Fibroblast of lung (primary cell): ENCODE measurements around the gene PLCH2. TPM values are rescaled to one million over a fixed set of nuclear protein-coding genes. Genes with fewer than 3 reads are reported as not detected.

Experiments used
- DNase-seq, 2 donors: peaks; one replicate each; pipeline versions ENCODE4 v3.0.0 to v3.0.0-alpha.2; 2010; ENCODE audit warnings: low read depth in 2 of 2
- H2AFZ ChIP-seq: 2 replicates; pipeline ENCODE4 v1.5.1; 2012; ENCODE audit warnings: low read length, control low read depth, inconsistent platforms
- H3K27ac ChIP-seq: 2 replicates; pipeline ENCODE4 v1.5.1; 2011; ENCODE audit warnings: low read length, control low read depth; ENCODE audit not compliant: insufficient read depth
- H3K27me3 ChIP-seq: 2 replicates; pipeline ENCODE4 v1.5.1; 2011; ENCODE audit warnings: mild to moderate bottlenecking, low read length; ENCODE audit not compliant: control insufficient read depth, insufficient read depth
- H3K36me3 ChIP-seq: 2 replicates; pipeline ENCODE4 v1.5.1; 2011; ENCODE audit warnings: low read length; ENCODE audit not compliant: control insufficient read depth, insufficient read depth
- H3K4me1 ChIP-seq: 2 replicates; pipeline ENCODE4 v1.5.1; 2011; ENCODE audit warnings: low read length; ENCODE audit not compliant: control insufficient read depth, insufficient read depth; ENCODE audit errors: extremely low read depth
- H3K4me2 ChIP-seq: 2 replicates; pipeline ENCODE4 v1.5.1; 2011; ENCODE audit warnings: low read length, control low read depth; ENCODE audit not compliant: insufficient read depth; ENCODE audit errors: extremely low read depth
- H3K4me3 ChIP-seq, 4 experiments: fragments of 200-600 bp in 1 of 4; sonication (generic) in 1 of 4; replicated peaks in 1 of 4; 2 replicates each; pipeline ENCODE4 v1.5.1; 2011 to 2016; ENCODE audit warnings: low read length in 4 of 4, low read depth in 3 of 4, mild to moderate bottlenecking in 3 of 4, control low read depth in 2 of 4, inconsistent platforms in 1 of 4, mixed read lengths in 1 of 4; ENCODE audit not compliant: insufficient read depth in 1 of 4; ENCODE audit errors: control extremely low read depth in 1 of 4
- H3K79me2 ChIP-seq: 2 replicates; pipeline ENCODE4 v1.5.1; 2012; ENCODE audit warnings: mild to moderate bottlenecking, low read length, inconsistent platforms; ENCODE audit not compliant: control insufficient read depth, insufficient read depth
- H3K9ac ChIP-seq: 2 replicates; pipeline ENCODE4 v1.5.1; 2011; ENCODE audit warnings: mild to moderate bottlenecking, low read length, control low read depth; ENCODE audit not compliant: insufficient read depth
- H3K9me3 ChIP-seq: 2 replicates; pipeline ENCODE4 v1.5.1; 2012; ENCODE audit warnings: low read depth, low read length; ENCODE audit not compliant: control insufficient read depth, insufficient read depth
- H4K20me1 ChIP-seq: 2 replicates; pipeline ENCODE4 v1.5.1; 2011; ENCODE audit warnings: low read length; ENCODE audit not compliant: control insufficient read depth, insufficient read depth; ENCODE audit errors: extremely low read depth
- EZH2 ChIP-seq: IDR thresholded peaks from 2 replicates; pipeline ENCODE4 v1.5.1; 2012; ENCODE audit warnings: low read length, control low read depth, mild to moderate bottlenecking; ENCODE audit errors: missing control alignments
- polyA plus RNA-seq, 2 donors: library from polyadenylated mRNA; depleted of rRNA in 1 of 2; stranded (reverse) in 1 of 2; unstranded in 1 of 2; fragments of >200 nt; gene quantifications; 2 replicates each; pipeline ENCODE4 v1.2.1, GENCODE V29; 2011 to 2012; ENCODE audit warnings: missing spikeins in 1 of 2
- total RNA-seq: library from RNA; depleted of rRNA; stranded (reverse); fragments of >200 nt; gene quantifications from 2 replicates; pipeline ENCODE4 v1.2.1, GENCODE V29; 2014
- TF ChIP-seq, protein P1 (sequence below), 2 donors: IDR thresholded peaks in 1 of 2; conservative IDR thresholded peaks in 1 of 2; 1 replicate in 1 of 2; 2 replicates in 1 of 2; pipeline ENCODE4 v1.5.1; 2011 to 2012; ENCODE audit warnings: low read length in 2 of 2, control low read depth in 1 of 2, inconsistent platforms in 1 of 2, low read depth in 1 of 2, mild to moderate bottlenecking in 1 of 2

The PLCH2 gene
- total and polyA plus RNA-seq, 2 donors (not counting 1 experiment from before 2014, with no cell fraction given), result 0.02 to 0.17 TPM

DNA sequence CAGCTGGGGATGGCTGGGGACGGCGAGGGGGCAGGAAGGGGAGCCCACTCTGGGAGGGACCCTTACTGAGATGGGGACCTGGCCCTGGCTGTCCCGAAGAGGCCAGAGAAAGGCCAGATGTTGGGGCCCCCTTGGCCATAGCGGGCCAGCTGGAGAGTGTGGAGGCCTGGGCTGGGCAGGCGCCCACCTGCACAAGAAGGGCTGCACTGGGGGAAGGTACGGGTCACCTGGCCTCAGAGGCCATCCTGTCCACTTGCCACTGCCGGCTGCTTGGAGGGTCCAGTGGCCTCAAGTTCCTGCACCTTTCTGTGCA lies 5.0 kb upstream of the PLCH2 start:
- Histone ChIP-seq H3K36me3 (no peaks in the 10 kb centered on the region), H3K9me3 (no peaks in the 10 kb centered on the region), H3K79me2 (no peaks in the 10 kb centered on the region), H4K20me1 (no peaks in the 10 kb centered on the region), H3K4me3 (no peak overlapping the region), H3K4me1 (no peaks in the 10 kb centered on the region), H3K4me2 (no peak overlapping the region), H3K27me3 (peaks cover 4% of the 10 kb centered on the region), H2AFZ (no peak overlapping the region), H3K27ac (no peak overlapping the region), H3K9ac (no peak overlapping the region)
- no peak for DNase-seq
- TF ChIP-seq, protein P1, sequence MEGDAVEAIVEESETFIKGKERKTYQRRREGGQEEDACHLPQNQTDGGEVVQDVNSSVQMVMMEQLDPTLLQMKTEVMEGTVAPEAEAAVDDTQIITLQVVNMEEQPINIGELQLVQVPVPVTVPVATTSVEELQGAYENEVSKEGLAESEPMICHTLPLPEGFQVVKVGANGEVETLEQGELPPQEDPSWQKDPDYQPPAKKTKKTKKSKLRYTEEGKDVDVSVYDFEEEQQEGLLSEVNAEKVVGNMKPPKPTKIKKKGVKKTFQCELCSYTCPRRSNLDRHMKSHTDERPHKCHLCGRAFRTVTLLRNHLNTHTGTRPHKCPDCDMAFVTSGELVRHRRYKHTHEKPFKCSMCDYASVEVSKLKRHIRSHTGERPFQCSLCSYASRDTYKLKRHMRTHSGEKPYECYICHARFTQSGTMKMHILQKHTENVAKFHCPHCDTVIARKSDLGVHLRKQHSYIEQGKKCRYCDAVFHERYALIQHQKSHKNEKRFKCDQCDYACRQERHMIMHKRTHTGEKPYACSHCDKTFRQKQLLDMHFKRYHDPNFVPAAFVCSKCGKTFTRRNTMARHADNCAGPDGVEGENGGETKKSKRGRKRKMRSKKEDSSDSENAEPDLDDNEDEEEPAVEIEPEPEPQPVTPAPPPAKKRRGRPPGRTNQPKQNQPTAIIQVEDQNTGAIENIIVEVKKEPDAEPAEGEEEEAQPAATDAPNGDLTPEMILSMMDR (conservative IDR thresholded peaks at IDR 0.05 in 1 of 2, IDR thresholded peaks at IDR 0.05 in 1 of 2; ENCODE audit: low read depth in 1 of 2, low read length in 2 of 2), result no peak
- TF ChIP-seq EZH2, result no peak

- Histone ChIP-seq H3K9me3 (no peaks in the 10 kb centered on the region), H3K4me2 (no peak overlapping the region), H3K79me2 (no peaks in the 10 kb centered on the region), H3K4me3 (no peak overlapping the region), H3K27ac (no peak overlapping the region), H3K9ac (no peak overlapping the region), H3K36me3 (no peaks in the 10 kb centered on the region), H4K20me1 (no peaks in the 10 kb centered on the region), H2AFZ (no peak overlapping the region), H3K27me3 (peaks cover 4% of the 10 kb centered on the region), H3K4me1 (no peaks in the 10 kb centered on the region)
- TF ChIP-seq EZH2, result no peak
- TF ChIP-seq, protein P1 (conservative IDR thresholded peaks at IDR 0.05 in 1 of 2, IDR thresholded peaks at IDR 0.05 in 1 of 2; ENCODE audit: low read depth in 1 of 2, low read length in 2 of 2), result no peak
- DNase-seq, result no peak
These were observed 4.5 kb upstream of the PLCH2 start for GRCh38 chr1:2471587-2472001.

GRCh38 chr1:2472109-2472508 lies 4.0 kb upstream of the PLCH2 start:
- Histone ChIP-seq H3K9me3 (no peaks in the 10 kb centered on the region), H3K79me2 (no peaks in the 10 kb centered on the region), H4K20me1 (no peaks in the 10 kb centered on the region), H3K27me3 (peaks cover 4% of the 10 kb centered on the region), H3K4me2 (no peak overlapping the region), H3K4me1 (no peaks in the 10 kb centered on the region), H3K36me3 (no peaks in the 10 kb centered on the region), H3K27ac (no peak overlapping the region), H3K9ac (no peak overlapping the region), H2AFZ (no peak overlapping the region), H3K4me3 (no peak overlapping the region)
- TF ChIP-seq EZH2, result no peak
- TF ChIP-seq, protein P1 (conservative IDR thresholded peaks at IDR 0.05 in 1 of 2, IDR thresholded peaks at IDR 0.05 in 1 of 2; ENCODE audit: low read depth in 1 of 2, low read length in 2 of 2), result no peak
- no peak for DNase-seq
